HG03354 (cell line): ENCODE measurements around the gene TMEM263.
A peak's percentile ranks its signal among the peaks of the same experiment; 100 is the strongest.
"Not testable (repeated sequence)": the region's sequence is repeated elsewhere in the genome, so short reads cannot be mapped to it uniquely, and the experiment has no call there.

Experiments
- ATAC-seq: cut with Tn5 transposase; IDR thresholded peaks from one replicate; pipeline ENCODE4 v1.9.1; 2021; ENCODE audit warnings: mild to moderate bottlenecking; ENCODE audit not compliant: unreplicated experiment, poor library complexity, severe bottlenecking

TMEM263 gene

DNA sequence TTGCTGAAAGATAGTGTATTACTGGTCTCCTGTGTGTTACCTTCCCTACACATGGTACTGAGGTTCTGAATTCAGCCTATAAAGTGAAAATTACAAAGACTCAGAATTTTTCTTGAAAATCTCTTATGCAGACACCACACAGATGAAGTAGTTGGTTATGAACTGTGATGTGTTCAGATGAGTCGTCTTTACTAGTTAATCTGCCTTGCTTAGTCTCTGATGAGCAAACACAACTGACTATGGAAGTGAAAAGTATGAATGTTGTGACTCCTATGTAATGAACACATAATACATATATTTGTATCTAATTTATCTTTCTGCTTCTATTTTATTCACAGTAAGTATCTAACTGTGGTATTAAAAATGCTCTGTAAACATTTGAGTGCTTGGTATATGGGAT lies 26.5 kb downstream of the TMEM263 start:
- no peak for ATAC-seq

DNA sequence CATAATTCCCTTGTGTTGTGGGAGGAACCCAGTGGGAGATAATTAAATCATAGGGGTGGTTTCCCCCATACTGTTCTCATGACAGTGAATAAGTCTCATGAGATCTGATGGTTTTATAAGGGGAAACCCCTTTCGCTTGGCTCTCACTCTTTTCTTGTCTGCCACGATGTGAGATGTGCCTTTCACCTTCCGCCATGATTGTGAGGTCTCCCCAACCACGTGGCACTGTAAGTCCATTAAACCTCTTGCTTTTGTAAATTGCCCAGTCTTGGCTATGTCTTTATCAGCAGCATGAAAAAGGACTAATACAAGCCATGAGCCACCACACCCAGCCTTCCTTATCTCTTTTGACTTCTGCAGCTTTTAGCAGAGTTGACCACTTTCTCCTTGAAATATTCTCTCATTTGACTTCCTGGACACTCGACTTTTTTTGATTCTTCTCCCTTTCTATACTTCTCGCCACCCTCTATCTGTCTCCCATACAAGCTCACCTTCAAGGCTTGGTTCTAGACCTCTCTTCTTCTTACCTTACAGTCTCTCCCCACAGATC lies 29.0 kb downstream of the TMEM263 start:
- ATAC-seq, result no peak

DNA sequence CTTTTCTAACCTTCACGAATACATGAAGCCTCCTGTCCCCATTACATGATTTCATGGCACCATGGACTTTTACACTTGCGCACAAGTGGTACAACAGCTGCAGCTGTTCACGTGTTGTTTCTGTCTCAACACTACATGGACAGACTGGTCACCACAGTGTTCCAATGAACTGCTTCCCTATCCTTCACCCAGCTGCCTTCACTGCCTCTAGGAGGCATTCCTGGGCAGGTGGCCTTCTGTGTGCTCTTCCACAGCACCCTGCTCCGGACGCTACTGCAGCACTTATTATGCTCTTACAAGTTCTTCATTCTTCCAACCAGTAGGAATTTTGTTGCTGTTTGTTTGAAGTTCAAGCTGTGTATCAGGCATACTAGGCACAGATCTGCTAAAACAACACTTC lies 29.8 kb downstream of the TMEM263 start:
- ATAC-seq, result no peak

DNA sequence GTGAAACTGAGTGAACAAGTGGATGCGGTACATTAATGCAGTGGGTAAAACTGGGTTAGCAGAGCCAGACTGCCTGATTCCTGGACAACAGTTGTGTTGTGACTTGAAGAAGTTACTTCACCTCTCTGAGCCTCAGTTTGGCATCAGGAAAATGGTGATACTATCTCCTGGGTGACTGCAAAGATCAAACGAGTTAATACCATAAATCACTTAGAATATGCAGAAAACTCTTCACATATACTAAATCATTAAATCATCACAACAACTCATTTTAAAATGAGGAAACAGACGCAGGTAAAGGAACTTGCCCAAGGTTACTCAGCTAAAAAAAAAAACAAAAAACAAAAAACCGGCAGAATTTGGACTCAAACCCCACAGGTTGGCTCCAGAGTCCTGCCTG lies 30.4 kb downstream of the TMEM263 start:
- no peak for ATAC-seq

DNA sequence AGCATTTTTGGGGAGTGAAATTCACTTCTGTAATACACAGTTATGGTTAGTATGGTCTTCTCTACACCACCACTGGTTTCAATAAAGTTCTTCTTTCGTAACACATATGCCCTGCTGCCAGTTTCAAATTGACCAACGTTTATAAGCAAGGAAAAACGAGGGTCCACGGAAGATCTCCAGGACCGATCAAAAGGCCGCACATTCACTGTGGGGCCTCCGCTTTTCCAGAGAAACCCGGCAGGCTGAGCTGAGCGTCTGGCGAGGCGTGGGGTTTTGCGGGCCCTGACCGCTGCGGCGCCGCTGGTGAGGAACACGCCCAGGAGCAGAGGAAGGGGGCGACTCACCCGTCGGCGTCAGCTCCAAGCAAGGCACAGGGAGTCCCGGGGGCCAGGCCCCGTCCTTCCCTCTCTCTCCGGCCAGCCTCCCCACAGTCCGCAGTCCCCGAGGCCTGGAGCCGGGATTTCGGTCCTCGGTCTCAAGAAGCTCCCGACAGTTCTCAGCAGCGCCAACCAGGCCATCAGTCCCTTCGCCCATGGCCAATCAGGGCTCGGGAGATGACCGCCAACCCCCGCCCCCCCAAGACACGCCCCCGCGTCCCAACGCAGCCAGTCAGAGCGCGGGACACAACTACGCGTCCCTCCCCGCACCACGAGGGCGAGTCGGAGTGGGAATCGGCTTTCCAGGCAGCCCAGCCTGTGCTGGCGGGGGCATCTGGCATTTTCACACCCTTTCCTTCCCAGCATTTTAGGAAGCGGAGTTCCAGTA lies 31.1 kb downstream of the TMEM263 start, which contains the start of gene MTERF2:
TSS of gene MTERF2 (minus strand) at position 522 of the 765 bp plus-strand sequence. CDS start 8,432 bp downstream, outside the sequence.
- ATAC-seq, result peak; percentile 99

DNA sequence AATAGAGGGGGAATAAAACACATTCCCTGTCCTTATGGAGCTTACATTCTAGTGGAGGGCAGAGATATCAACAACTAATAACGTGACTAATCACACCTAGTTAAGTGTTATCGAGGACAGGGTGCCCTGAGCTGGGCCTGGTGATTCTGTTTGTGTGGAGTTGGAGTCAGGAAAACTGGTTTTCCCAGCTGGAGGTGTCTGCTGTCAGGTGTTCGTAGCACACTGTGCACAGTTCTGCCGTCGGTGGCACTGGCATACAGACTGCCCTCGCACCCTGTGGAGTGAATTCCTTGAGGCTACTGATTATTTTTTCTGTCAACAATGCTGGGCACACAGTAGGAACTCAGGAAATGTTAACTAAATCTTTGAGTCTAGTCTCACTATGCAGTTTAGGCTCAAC lies 32.1 kb downstream of the TMEM263 start:
- no peak for ATAC-seq

DNA sequence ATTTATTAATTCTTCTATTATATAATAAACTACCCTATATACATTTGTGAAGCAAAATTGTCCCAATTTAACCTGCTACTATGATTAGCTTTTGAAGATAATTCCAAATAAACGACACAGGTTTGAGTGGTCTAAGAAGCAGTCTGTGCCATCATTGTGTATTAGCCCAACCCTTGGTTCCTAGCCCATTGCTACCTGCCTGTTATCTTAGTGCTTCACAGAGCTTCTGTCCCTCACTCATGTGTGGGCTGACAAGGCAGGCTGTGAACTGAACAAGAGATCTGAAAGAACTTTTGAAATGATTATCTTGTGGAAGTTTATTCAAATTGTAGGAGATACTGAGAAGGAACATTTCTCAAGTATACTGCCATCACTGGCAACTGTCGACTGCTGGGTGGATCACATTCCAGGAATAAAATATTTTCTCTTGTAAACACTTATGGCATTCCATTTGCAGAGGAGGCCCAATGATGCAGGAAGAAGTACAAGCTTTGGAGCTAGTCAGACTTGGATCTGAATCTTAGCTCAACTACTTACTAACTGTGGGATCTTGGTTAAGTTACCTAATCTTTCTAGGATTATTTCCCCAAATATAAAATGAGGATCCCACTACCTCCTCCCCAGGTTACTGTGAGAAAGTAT lies 39.0 kb downstream of the TMEM263 start:
- no peak for ATAC-seq

DNA sequence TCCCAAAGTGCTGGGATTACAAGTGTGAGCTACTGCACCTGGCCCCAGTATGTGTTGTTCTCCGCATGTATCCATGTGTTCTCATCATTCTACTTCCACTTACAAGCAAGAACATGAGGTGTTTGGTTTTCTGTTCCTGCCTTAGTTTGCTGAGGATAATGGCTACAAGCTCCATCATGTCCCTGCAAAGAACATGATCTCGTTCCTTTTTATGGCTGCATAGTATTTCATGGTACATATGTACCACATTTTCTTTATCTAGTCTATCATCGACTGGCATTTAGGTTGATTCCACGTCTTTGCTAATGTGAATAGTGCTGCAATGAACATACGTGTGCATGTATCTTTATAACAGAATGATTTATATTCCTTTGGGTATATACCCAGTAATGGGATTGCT lies 40.4 kb downstream of the TMEM263 start:
- not testable (repeated sequence) for ATAC-seq

DNA sequence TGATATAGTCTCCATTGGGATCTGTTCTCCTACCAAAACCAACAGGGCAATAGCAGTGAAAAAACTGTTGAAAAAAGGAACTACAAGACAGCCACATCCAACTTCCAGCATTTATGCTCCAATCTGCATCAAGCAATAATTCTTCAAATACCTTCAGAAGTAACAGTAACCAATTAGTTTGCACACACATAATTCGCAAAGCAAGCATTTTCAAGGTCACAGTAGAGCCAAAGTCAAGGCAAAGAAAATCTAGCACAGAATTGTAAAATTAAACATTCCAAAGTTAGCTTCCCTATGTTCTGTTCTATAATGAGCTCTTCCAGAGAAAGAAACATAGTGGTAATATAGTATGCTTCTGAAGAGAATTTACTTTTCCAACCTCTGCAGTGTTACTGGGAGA lies 42.2 kb downstream of the TMEM263 start:
- no peak for ATAC-seq

DNA sequence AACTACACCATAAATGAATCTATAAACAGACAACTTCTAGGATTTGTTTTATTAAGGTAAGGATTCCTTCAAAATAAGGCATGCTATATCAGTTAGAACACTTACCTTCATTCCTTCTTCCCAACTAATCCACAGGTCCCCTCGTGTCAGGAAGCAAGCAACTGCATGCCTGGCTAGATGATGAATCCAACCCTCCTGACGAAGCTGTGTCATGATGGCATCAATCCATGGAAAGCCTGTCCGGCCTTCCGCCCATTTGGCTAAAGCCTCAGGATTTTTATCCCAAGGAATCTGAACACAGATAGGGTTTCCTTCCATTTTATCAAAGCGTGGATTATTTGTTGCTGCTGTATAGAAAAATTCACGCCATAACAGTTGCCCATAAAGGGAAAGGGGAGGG lies 43.7 kb downstream of the TMEM263 start:
- ATAC-seq, result no peak

DNA sequence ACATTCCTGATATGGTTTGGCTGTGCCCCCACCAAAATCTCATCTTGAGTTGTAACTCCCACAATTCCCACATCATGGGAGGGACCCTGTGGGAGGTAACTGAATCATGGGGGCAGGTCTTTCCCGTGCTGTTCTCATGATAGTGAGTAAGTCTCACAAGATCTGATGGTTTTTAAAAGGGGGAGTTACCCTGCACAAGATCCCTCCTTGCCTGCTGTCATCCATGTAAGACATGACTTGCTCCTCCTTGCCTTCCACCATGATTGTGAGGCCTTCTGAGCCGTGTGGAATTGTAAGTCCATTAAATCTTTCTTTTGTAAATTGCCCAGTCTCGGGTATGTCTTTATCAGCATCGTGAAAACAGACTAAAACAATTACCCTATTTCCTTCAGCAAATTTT lies 47.0 kb downstream of the TMEM263 start:
- ATAC-seq, result not testable (repeated sequence)

DNA sequence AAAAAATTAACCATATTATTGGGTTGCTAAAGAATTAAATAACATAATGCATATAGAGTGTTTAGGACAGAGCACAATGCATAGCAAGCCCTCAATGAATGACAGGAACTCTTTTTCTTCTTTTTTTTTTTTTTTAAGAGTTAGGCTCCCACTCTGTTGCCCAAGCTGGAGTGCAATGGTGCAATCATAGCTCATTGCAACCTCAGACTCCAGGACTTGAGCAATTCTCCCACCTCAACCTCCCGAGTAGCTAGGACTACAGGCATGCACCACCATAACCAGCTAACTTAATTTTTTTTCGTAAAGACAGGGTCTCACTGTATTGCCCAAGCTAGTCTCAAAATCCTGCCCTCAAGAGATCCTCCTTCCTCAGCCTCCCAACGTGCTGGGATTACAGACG lies 51.7 kb downstream of the TMEM263 start:
- ATAC-seq, result no peak

DNA sequence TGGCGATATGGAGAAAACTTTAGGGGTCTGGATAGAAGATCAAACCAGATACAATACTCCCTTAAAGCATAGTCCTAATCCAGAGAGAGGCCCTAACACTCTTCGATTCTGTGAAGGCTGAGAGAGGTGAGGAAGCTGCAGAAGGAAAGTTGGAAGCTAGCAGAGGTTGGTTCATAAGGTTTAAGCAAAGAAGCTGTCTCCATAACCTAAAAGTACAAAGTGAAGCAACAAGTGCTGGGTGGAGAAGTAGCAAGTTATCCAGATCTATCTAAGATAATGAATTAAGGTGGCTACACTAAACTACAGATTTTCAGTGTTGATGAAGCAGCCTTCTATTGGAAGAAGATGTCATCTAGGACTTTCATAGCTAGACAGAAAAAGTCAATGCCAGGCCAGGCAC lies 55.8 kb downstream of the TMEM263 start:
- no peak for ATAC-seq

DNA sequence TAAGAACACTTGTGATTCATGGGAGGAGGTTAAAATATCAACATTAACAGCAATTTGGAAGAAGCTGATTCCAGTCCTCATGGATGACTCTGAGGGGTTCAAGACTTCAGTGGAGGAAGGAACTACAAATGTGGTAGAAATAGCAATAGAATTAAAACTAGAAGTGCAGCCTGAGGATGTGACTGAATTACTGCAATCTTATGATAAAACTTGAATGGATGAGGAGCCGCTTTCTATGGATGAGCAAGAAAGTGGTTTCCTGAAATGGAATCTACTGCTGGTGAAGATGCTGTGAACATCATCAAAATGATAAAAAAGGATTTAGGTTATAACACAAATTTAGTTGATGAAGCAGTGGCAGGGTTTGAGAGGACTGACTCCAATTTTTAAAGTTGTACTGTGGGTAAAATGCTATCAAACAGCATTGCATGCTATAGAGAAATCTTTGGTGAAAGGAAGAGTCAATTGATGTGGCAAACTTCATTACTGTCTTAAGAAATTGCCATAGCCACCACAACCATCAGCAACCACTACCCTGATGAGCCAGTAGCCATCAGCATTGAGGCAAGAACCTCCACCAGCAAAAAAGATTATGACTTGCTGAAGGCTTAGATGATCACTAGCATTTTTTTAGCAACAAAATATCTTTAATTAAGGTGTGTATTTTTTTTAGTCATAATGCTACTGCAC lies 57.2 kb downstream of the TMEM263 start:
- ATAC-seq, result no peak

DNA sequence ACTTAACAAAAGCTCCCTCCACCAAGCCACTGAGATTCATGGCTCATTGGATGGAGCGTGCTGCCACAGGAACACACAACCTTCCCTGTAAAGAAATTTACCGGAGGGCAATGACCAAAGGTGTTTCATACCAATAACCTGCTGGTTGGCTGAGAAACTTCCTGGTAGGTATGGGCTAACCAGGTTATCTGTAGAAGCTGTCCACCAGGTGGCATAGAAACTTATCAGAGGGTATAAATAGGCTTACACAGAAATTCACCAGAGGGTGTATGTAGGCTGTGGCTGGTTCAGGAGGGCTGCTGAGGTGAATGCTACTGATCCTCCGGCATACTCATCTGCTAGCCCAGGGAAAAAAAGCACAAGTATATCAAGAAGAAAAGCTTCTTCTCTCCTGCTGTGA lies 58.3 kb downstream of the TMEM263 start:
- no peak for ATAC-seq

DNA sequence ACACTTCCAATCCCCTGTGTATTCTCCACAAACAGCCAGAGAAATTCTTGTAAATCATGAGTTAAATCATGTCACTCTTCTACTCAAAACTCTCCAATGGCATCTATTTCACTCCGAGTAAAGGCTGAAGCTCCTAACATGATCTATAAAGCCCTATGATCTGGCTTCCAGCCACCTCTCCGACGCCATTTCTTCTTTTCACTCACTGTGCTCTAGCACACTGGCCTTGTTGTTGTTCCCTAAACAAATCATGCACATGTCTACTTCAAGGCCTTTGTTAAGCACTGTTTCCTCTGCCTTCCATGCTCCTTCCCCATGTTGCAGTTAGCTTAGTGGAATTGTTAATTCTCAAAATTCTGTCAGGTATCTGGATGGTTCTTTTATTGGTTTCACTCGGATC lies 61.3 kb downstream of the TMEM263 start:
- ATAC-seq, result no peak

DNA sequence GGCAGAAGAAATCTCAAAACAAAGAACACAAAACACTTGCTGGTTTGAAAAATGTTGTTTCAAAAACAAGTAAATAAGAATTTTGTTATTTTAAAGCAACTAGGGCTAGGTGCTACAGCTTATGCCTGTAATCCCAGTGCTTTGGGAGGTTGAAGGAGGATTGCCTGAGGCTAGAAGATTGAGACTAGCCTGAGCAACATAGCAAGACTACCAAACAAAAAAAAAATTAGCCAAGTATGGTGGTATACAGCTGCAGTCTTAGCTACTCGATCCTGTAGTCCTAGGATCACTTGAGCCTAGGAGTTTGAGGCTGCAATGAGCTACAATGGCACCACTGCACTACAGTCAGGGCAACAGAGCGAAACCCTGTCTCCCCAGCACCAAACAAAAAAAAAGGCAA lies 63.8 kb downstream of the TMEM263 start:
- ATAC-seq, result no peak
